ENCODE data around the gene SMOC2.

The SMOC2 gene

GRCh38 chr6:168468045-168468444 lies 27.1 kb downstream of the SMOC2 start:
- in situ Hi-C loops (cut with MboI; ENCODE audit: low sequenced_read_pairs, unreplicated experiment): no loop called here
- DNase-seq (ENCODE audit: low spot score): no peak
- no peak for TF ChIP-seq CTCF (IDR thresholded peaks at IDR 0.05; ENCODE audit: borderline replicate concordance, control extremely low read depth, extremely low read depth, insufficient read depth, missing control alignments)

GRCh38 chr6:168469521-168469920 lies 28.5 kb downstream of the SMOC2 start:
- in situ Hi-C loops (cut with MboI; ENCODE audit: low sequenced_read_pairs, unreplicated experiment): no loop called here
- DNase-seq (ENCODE audit: low spot score): no peak
- TF ChIP-seq CTCF (IDR thresholded peaks at IDR 0.05; ENCODE audit: borderline replicate concordance, control extremely low read depth, extremely low read depth, insufficient read depth, missing control alignments): no peak

DNA sequence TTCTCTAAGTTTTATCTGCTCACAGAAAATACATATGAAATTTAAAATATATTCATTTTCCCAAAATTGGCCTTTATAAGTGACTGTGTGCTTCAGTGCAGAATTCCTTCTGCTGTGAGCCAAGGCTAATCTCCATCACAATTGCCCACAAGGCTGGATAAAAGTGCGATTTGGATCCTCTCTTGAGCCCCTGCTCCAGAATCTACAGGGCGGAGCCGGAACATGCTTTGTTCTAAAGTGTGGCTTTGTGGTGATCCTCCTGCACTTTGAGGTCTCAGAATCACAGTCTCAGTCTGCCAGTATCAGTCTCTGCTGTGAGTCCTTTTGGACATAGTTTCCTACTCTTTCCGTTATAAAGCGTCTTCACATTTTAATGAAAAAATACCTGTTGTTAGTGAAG lies 28.9 kb downstream of the SMOC2 start:
- in situ Hi-C loops (cut with MboI; ENCODE audit: low sequenced_read_pairs, unreplicated experiment): no loop called here
- no peak for DNase-seq (ENCODE audit: low spot score)
- no peak for TF ChIP-seq CTCF (IDR thresholded peaks at IDR 0.05; ENCODE audit: borderline replicate concordance, control extremely low read depth, extremely low read depth, insufficient read depth, missing control alignments)

DNA sequence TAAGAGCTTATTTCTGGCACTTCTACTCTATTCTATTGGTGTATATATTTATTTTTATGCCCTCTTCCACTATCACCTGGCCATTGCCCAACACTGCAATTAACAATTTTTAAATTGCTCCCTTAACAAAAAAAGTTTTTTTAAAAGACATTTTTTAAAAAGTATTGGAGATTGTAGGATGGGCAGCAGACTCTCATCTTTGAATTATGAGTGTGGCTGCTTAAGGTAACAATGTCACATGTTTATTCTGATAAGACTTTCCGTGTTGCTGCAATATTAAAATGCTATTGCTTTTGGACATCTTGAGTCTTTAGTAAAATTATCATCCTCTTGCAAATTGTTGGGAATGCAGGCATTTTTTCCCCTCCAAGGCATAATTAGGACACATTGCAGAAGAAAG lies 31.4 kb downstream of the SMOC2 start:
- no peak for TF ChIP-seq CTCF (IDR thresholded peaks at IDR 0.05; ENCODE audit: borderline replicate concordance, control extremely low read depth, extremely low read depth, insufficient read depth, missing control alignments)
- no peak for DNase-seq (ENCODE audit: low spot score)
- in situ Hi-C loops (cut with MboI; ENCODE audit: low sequenced_read_pairs, unreplicated experiment): no loop called here

DNA sequence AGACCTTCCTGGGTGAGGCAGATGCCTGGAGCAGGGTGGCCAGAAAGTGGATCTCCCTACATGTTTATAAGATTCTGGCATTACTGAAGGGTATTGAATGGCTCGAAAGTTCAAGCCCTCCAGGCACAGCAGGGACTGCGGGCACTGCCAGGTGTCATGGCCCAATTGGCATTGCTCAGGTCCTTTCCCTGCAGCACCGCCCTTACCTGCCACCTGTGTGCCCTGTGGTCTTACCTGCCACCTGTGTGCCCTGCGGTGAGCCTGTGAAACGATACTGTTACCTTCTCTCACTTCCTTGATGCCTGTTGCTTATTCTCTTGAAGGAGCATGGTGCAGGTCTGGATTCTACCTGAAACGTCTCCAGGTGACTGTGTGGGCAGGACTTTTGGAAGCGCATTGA lies 32.2 kb downstream of the SMOC2 start:
- no peak for DNase-seq (ENCODE audit: low spot score)
- TF ChIP-seq CTCF (IDR thresholded peaks at IDR 0.05; ENCODE audit: borderline replicate concordance, control extremely low read depth, extremely low read depth, insufficient read depth, missing control alignments): no peak
- in situ Hi-C loops (cut with MboI; ENCODE audit: low sequenced_read_pairs, unreplicated experiment): no loop called here

GRCh38 chr6:168475188-168476013 lies 34.4 kb downstream of the SMOC2 start:
- no peak for DNase-seq (ENCODE audit: low spot score)
- in situ Hi-C loops (cut with MboI; ENCODE audit: low sequenced_read_pairs, unreplicated experiment): no loop called here
- TF ChIP-seq CTCF (IDR thresholded peaks at IDR 0.05; ENCODE audit: borderline replicate concordance, control extremely low read depth, extremely low read depth, insufficient read depth, missing control alignments): no peak
